Neutrophil (primary cell): ENCODE measurements around the gene PRIMA1.

Experiments
- H3K27ac ChIP-seq: fragments of 200-600 bp; sonication (generic); 2 replicates; pipeline ENCODE4 v1.5.1; 2016; ENCODE audit warnings: mild to moderate bottlenecking, moderate library complexity
- H3K27me3 ChIP-seq: fragments of 200-600 bp; sonication (generic); 2 replicates; pipeline ENCODE4 v1.6.0; 2016; ENCODE audit warnings: mild to moderate bottlenecking
- H3K36me3 ChIP-seq: fragments of 200-600 bp; sonication (generic); 2 replicates; pipeline ENCODE4 v1.5.1; 2017
- H3K4me1 ChIP-seq, 2 experiments: fragments of 200-600 bp in 1 of 2; sonication (generic) in 1 of 2; 1 replicate in 1 of 2; 2 replicates in 1 of 2; pipeline versions ENCODE4 v1.5.1 to v1.6.1; 2013 to 2016; ENCODE audit warnings: low read depth in 1 of 2, low read length in 1 of 2, mild to moderate bottlenecking in 1 of 2, moderate library complexity in 1 of 2; ENCODE audit not compliant: control insufficient read depth in 1 of 2, insufficient read depth in 1 of 2
- H3K4me3 ChIP-seq, 2 experiments: fragments of 200-600 bp in 1 of 2; sonication (generic) in 1 of 2; 1 replicate in 1 of 2; 2 replicates in 1 of 2; pipeline ENCODE4 v1.5.1; 2013 to 2016; ENCODE audit warnings: low read depth in 1 of 2, low read length in 1 of 2, mild to moderate bottlenecking in 1 of 2, moderate library complexity in 1 of 2
- H3K9me3 ChIP-seq: fragments of 200-600 bp; sonication (generic); 2 replicates; pipeline ENCODE4 v1.5.1; 2016
- CTCF ChIP-seq: fragments of 200-600 bp; sonication (generic); IDR thresholded peaks from 2 replicates; pipeline ENCODE4 v1.5.1; 2016; ENCODE audit warnings: antibody characterized with exemption

PRIMA1 gene

GRCh38 chr14:93747560-93747959 is 40.7 kb downstream of the PRIMA1 start:
- Histone ChIP-seq H3K9me3 (no peaks in the 10 kb centered on the region), H3K27me3 (peaks cover 6% of the 10 kb centered on the region)

DNA sequence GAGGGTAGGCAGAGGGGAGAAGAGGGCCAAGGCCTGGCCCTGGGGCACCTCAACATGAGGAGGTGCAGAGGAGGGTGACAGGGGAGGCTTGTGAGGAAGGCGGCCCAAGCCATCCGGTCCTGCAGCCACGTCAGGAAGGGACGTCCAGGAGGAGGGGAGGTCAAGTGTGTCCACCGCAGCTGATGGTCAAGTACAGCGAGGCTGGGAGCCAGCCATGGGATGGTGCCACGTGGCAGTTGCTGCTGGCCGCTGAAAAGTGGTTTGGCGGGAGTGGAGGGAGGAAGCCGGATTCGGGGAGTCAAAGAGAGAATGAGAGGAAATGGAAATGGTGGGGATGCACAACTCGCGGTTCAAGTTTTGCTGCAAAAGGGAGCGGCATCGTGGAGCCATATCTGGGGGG is 41.2 kb downstream of the PRIMA1 start:
- H3K36me3 ChIP-seq, result no peaks in the 10 kb centered on the region
- no peaks in the 10 kb centered on the region for H3K9me3 ChIP-seq
- no peaks in the 10 kb centered on the region for H3K4me1 ChIP-seq
- H3K27me3 ChIP-seq, result peaks cover 6% of the 10 kb centered on the region
- TF ChIP-seq CTCF, result no peak
- no peak overlapping the region for H3K27ac ChIP-seq
- no peak overlapping the region for H3K4me3 ChIP-seq

More at GRCh38 chr14:93747560-93747959, 40.7 kb downstream of the PRIMA1 start:
- Histone ChIP-seq H3K27ac (no peak overlapping the region), H3K36me3 (no peaks in the 10 kb centered on the region), H3K4me1 (no peaks in the 10 kb centered on the region), H3K4me3 (no peak overlapping the region)
- TF ChIP-seq CTCF, result no peak

DNA sequence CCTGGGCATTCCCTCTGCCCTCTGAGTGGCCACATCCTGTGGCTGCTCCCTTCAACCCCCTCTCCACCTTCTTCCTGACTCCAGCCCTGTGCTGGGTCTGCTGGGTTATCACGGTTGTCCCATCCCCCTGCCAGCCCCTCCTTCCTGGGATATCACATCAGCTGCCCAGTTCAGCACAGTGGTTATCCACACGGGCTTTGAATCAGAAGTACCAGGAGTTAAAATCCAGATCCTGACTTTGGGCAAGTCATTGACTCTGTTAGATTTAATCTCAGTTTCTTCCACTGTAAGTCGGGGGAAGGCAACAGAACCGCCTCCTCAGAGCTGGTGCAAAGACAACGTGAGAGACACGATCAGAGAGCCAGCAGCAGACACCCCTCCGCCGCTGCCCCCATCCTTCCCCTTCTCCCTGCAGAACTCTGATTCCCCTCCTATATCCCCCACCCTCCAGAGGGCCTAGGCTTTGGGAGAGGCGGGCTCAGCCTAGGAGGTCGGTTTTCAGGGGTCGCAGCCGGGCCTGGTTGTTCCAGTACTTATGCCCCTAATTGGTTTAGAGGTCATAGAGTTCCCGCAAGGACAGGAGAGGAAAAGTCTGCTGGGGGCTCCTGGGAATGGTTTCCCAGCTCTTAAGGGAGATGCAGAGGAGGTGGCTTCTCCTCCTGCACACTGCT is 42.5 kb downstream of the PRIMA1 start:
- Histone ChIP-seq H3K9me3 (no peaks in the 10 kb centered on the region), H3K27ac (no peak overlapping the region), H3K27me3 (peaks cover 6% of the 10 kb centered on the region), H3K4me1 (no peaks in the 10 kb centered on the region), H3K4me3 (no peak overlapping the region), H3K36me3 (no peaks in the 10 kb centered on the region)
- TF ChIP-seq CTCF, result no peak

DNA sequence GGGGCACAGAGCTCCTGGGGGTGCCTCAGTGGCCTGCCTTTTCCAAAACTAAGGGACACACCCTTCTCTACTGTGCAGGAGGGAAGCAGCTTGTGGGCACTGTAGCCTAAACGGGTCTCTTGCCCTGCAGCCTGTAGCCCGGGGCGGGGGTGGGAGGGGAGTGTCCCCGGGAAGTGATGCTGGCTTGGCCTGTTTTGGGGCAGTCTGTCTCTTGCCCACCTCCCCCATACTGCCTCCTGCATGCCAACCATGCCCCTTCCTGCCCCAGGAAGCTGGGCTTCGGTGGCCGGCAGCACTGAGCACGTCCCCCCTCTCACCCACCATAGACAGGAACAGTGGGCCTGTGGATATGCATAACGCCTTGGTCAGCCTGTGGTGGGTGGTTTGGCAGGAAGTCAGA is 43.4 kb downstream of the PRIMA1 start:
- Histone ChIP-seq H3K4me1 (no peaks in the 10 kb centered on the region), H3K36me3 (no peaks in the 10 kb centered on the region), H3K4me3 (no peak overlapping the region), H3K9me3 (no peaks in the 10 kb centered on the region), H3K27me3 (peaks cover 6% of the 10 kb centered on the region), H3K27ac (no peak overlapping the region)
- no peak for TF ChIP-seq CTCF

DNA sequence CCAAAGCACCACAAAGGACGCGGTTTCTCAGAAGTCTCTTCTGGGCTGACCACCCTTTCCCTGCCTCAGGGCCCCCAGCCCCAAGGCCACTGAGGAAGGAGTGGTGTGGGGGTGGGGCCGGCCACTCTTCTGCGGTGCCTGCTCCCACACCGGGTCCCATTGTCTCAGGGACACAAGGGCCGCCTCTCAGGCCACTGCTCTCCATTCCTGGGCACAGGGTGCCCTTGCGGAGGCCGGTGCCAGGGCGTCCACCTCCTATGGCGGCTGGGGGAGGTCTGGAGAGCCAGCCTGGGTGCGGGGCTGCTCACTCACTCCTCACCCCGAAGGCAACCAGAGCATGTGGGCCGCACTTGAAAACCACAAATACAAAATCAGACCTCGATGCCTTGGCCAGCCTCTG is 44.1 kb downstream of the PRIMA1 start:
- Histone ChIP-seq H3K27me3 (peaks cover 6% of the 10 kb centered on the region), H3K9me3 (no peaks in the 10 kb centered on the region)
- no peak for TF ChIP-seq CTCF

More for the DNA sequence above, 44.1 kb downstream of the PRIMA1 start:
- no peak overlapping the region for H3K27ac ChIP-seq
- H3K4me3 ChIP-seq, result no peak overlapping the region
- no peaks in the 10 kb centered on the region for H3K4me1 ChIP-seq
- H3K36me3 ChIP-seq, result no peaks in the 10 kb centered on the region
